Neural progenitor cell (in vitro differentiated cells): ENCODE data around the gene SLC35B4. TPM values are rescaled to one million over a fixed set of nuclear protein-coding genes. Genes with fewer than 3 reads are reported as not detected.

Source experiments
- DNase-seq: peaks from one replicate; pipeline ENCODE4 v3.0.0-alpha.2; 2016; ENCODE audit warnings: low spot score
- H2AFZ ChIP-seq: fragments of 200-600 bp; sonication (generic); replicated peaks from 2 replicates; pipeline ENCODE4 v1.6.1; 2016; ENCODE audit warnings: antibody characterized with exemption
- H3F3A ChIP-seq: fragments of 200-600 bp; sonication (generic); 2 replicates; pipeline ENCODE4 v1.6.1; 2016; ENCODE audit warnings: antibody characterized with exemption, low read depth
- H3K27ac ChIP-seq: fragments of 200-600 bp; sonication (generic); 2 replicates; pipeline ENCODE4 v1.5.1; 2016; ENCODE audit warnings: mild to moderate bottlenecking
- H3K27me3 ChIP-seq: fragments of 200-600 bp; sonication (generic); 2 replicates; pipeline ENCODE4 v1.6.1; 2016; ENCODE audit warnings: mild to moderate bottlenecking, moderate library complexity
- H3K36me3 ChIP-seq: fragments of 200-600 bp; sonication (generic); 2 replicates; pipeline ENCODE4 v1.5.1; 2016
- H3K4me1 ChIP-seq: fragments of 200-600 bp; sonication (generic); 2 replicates; pipeline ENCODE4 v1.6.1; 2016; ENCODE audit warnings: mixed run types
- H3K4me2 ChIP-seq: fragments of 200-600 bp; sonication (generic); 2 replicates; pipeline ENCODE4 v1.6.1; 2016
- H3K4me3 ChIP-seq: fragments of 200-600 bp; sonication (generic); 2 replicates; pipeline ENCODE4 v1.5.1; 2016
- H3K79me2 ChIP-seq: fragments of 200-600 bp; sonication (generic); 2 replicates; pipeline ENCODE4 v1.6.1; 2016; ENCODE audit warnings: low read depth
- H3K9ac ChIP-seq: fragments of 200-600 bp; sonication (generic); 2 replicates; pipeline ENCODE4 v1.6.1; 2016
- H3K9me3 ChIP-seq: fragments of 200-600 bp; sonication (generic); 2 replicates; pipeline ENCODE4 v1.5.1; 2016; ENCODE audit warnings: low read depth
- H4K20me1 ChIP-seq: fragments of 200-600 bp; sonication (generic); 2 replicates; pipeline ENCODE4 v1.6.1; 2016; ENCODE audit warnings: low read depth
- H3K27ac Mint-ChIP-seq: 3 replicates; pipeline ENCODE4 v1.8.0; 2021; ENCODE audit warnings: mixed read lengths
- H3K27me3 Mint-ChIP-seq: 2 replicates; pipeline ENCODE4 v1.8.0; 2022; ENCODE audit warnings: low read depth, mild to moderate bottlenecking, inconsistent platforms, moderate library complexity, mixed read lengths; ENCODE audit not compliant: insufficient read depth
- H3K36me3 Mint-ChIP-seq: 3 replicates; pipeline ENCODE4 v1.8.0; 2021; ENCODE audit warnings: mixed read lengths
- H3K4me1 Mint-ChIP-seq: 3 replicates; pipeline ENCODE4 v1.8.0; 2021; ENCODE audit warnings: mixed read lengths
- H3K4me3 Mint-ChIP-seq: 3 replicates; pipeline ENCODE4 v1.8.0; 2021; ENCODE audit warnings: mild to moderate bottlenecking, moderate library complexity, mixed read lengths
- H3K9me3 Mint-ChIP-seq: 3 replicates; pipeline ENCODE4 v1.8.0; 2020; ENCODE audit warnings: mixed read lengths
- CTCF ChIP-seq: fragments of 200-600 bp; sonication (generic); IDR thresholded peaks from 2 replicates; pipeline ENCODE4 v1.5.1; 2017; ENCODE audit warnings: antibody characterized with exemption, mild to moderate bottlenecking
- EZH2 ChIP-seq: fragments of 200-600 bp; sonication (generic); IDR thresholded peaks from 2 replicates; pipeline ENCODE4 v1.6.1; 2017; ENCODE audit warnings: antibody characterized with exemption, mild to moderate bottlenecking, moderate library complexity
- EZH2phosphoT487 ChIP-seq: fragments of 200-600 bp; sonication (generic); IDR thresholded peaks from 2 replicates; pipeline ENCODE4 v1.6.1; 2017; ENCODE audit warnings: antibody characterized with exemption
- total RNA-seq: library from RNA; depleted of rRNA; stranded (reverse); fragments of >200 nt; gene quantifications from 2 replicates; pipeline ENCODE4 v1.2.3, GENCODE V29; 2015; ENCODE audit warnings: low replicate concordance

SLC35B4 gene
- total RNA-seq, 1 donor from 2014 or later: 32.0 TPM

- H3K9ac ChIP-seq: no peak overlapping the region
- H3K4me2 ChIP-seq: no peak overlapping the region
- Mint-ChIP-seq H3K9me3 (peaks cover 6% of the 10 kb centered on the region), H3K36me3 (no peaks in the 10 kb centered on the region), H3K27me3 (no peaks in the 10 kb centered on the region), H3K4me1 (no peaks in the 10 kb centered on the region), H3K27ac (no peak overlapping the region), H3K4me3 (no peak overlapping the region)
- H3K4me1 ChIP-seq: no peaks in the 10 kb centered on the region
- H4K20me1 ChIP-seq: no peaks in the 10 kb centered on the region
- H2AFZ ChIP-seq: no peak overlapping the region
- H3K4me3 ChIP-seq: no peak overlapping the region
- no peaks in the 10 kb centered on the region for H3K27me3 ChIP-seq
- H3K79me2 ChIP-seq: no peaks in the 10 kb centered on the region
- no peak overlapping the region for H3K27ac ChIP-seq
- H3K36me3 ChIP-seq: no peaks in the 10 kb centered on the region
- H3K9me3 ChIP-seq: no peaks in the 10 kb centered on the region
- no peaks in the 10 kb centered on the region for H3F3A ChIP-seq
- TF ChIP-seq CTCF: no peak
- no peak for TF ChIP-seq EZH2phosphoT487
- no peak for DNase-seq
These were observed 22.7 kb upstream of the SLC35B4 start for GRCh38 chr7:134339475-134339874.

DNA sequence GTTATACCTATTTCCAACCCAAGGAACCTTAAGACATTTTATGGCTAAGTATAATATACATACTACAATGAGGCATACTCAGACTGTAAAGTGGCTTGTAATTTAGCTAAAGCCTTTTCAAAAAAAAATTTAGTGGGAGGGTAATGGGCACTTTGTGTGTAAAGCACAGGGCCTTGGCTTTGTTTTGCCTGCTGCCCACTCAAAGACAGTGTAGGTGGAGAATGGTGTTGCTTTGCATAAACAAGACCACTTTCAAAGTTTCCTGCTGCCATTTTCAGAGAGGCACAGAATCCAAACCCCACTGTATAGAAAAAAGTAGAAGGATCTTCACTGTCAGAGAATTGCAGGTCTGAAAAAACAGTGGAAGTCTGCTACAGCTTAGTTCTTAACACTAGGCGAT, 21.2 kb upstream of the SLC35B4 start:
- no peaks in the 10 kb centered on the region for H3K36me3 Mint-ChIP-seq
- no peaks in the 10 kb centered on the region for H3K4me1 ChIP-seq
- H3F3A ChIP-seq: no peaks in the 10 kb centered on the region
- H3K27me3 Mint-ChIP-seq: no peaks in the 10 kb centered on the region
- no peak for DNase-seq
- H2AFZ ChIP-seq: no peak overlapping the region
- peaks cover 6% of the 10 kb centered on the region for H3K9me3 Mint-ChIP-seq
- H3K4me3 Mint-ChIP-seq: no peak overlapping the region
- no peak overlapping the region for H3K4me3 ChIP-seq
- no peak overlapping the region for H3K27ac ChIP-seq
- no peak overlapping the region for H3K4me2 ChIP-seq
- H3K9me3 ChIP-seq: no peaks in the 10 kb centered on the region
- no peak overlapping the region for H3K9ac ChIP-seq
- no peaks in the 10 kb centered on the region for H3K4me1 Mint-ChIP-seq
- no peak for TF ChIP-seq EZH2
- no peak for TF ChIP-seq EZH2phosphoT487
- TF ChIP-seq CTCF: no peak
- no peaks in the 10 kb centered on the region for H4K20me1 ChIP-seq
- no peaks in the 10 kb centered on the region for H3K79me2 ChIP-seq
- no peaks in the 10 kb centered on the region for H3K27me3 ChIP-seq
- no peak overlapping the region for H3K27ac Mint-ChIP-seq
- H3K36me3 ChIP-seq: no peaks in the 10 kb centered on the region

- no peak for DNase-seq
- Histone ChIP-seq H3K4me3 (no peak overlapping the region), H2AFZ (no peak overlapping the region), H3K79me2 (no peaks in the 10 kb centered on the region), H3K27me3 (no peaks in the 10 kb centered on the region), H3K9me3 (no peaks in the 10 kb centered on the region), H3F3A (no peaks in the 10 kb centered on the region), H3K36me3 (no peaks in the 10 kb centered on the region), H3K4me2 (no peak overlapping the region), H3K9ac (no peak overlapping the region), H3K4me1 (no peaks in the 10 kb centered on the region), H4K20me1 (no peaks in the 10 kb centered on the region), H3K27ac (no peak overlapping the region)
- Mint-ChIP-seq H3K9me3 (peaks cover 6% of the 10 kb centered on the region), H3K4me1 (peaks cover 9% of the 10 kb centered on the region), H3K36me3 (no peaks in the 10 kb centered on the region), H3K4me3 (no peak overlapping the region), H3K27me3 (no peaks in the 10 kb centered on the region), H3K27ac (no peak overlapping the region)
- no peak for TF ChIP-seq CTCF
- TF ChIP-seq EZH2: no peak
- no peak for TF ChIP-seq EZH2phosphoT487
These were observed 17.7 kb upstream of the SLC35B4 start for GRCh38 chr7:134334408-134334807.

DNA sequence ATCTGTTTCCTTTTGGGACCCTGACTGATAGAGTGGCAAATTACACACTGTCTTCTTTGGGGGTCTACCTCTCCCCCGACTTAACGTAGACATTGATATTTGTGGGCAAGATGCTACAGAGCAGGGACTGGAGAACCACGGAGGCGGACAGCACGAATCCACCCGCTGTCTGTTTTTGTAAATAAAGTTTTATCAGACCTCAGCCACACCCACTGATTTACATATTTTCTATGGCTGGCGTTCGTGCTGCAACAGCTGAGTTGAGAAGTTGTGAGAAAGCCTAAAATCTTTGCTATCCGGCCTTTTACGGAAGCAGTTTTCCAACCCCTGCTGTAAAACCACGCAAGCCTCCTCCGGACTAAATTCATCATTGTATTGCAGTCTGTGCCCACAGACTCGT, 17.2 kb upstream of the SLC35B4 start:
- H3K4me3 ChIP-seq: no peak overlapping the region
- no peak overlapping the region for H3K4me2 ChIP-seq
- H2AFZ ChIP-seq: no peak overlapping the region
- H3K27ac ChIP-seq: no peak overlapping the region
- Mint-ChIP-seq H3K27me3 (peaks cover 1% of the 10 kb centered on the region), H3K4me3 (no peak overlapping the region), H3K36me3 (no peaks in the 10 kb centered on the region), H3K4me1 (peaks cover 9% of the 10 kb centered on the region), H3K9me3 (peaks cover 4% of the 10 kb centered on the region), H3K27ac (no peak overlapping the region)
- no peaks in the 10 kb centered on the region for H3K27me3 ChIP-seq
- no peaks in the 10 kb centered on the region for H3K9me3 ChIP-seq
- no peaks in the 10 kb centered on the region for H3K4me1 ChIP-seq
- H3K79me2 ChIP-seq: no peaks in the 10 kb centered on the region
- H4K20me1 ChIP-seq: no peaks in the 10 kb centered on the region
- no peaks in the 10 kb centered on the region for H3K36me3 ChIP-seq
- no peak overlapping the region for H3K9ac ChIP-seq
- no peaks in the 10 kb centered on the region for H3F3A ChIP-seq
- no peak for DNase-seq
- TF ChIP-seq CTCF (no peak), EZH2 (no peak), EZH2phosphoT487 (no peak)
